Spleen (tissue), 11 donors: ENCODE measurements around the gene TUBGCP6. TPM values are rescaled to one million over a fixed set of nuclear protein-coding genes. Genes with fewer than 3 reads are reported as not detected.

Experiments
- DNase-seq: peaks from one replicate; pipeline ENCODE4 v3.0.0-alpha.2; 2020
- H3K27ac ChIP-seq, 8 donors: fragments of 200-600 bp; sonication (generic) in 7 of 8; 1 replicate in 4 of 8; 2 replicates in 4 of 8; pipeline versions ENCODE4 v1.5.0 to v1.8.0; 2016 to 2021; ENCODE audit warnings: inconsistent platforms in 4 of 8, mild to moderate bottlenecking in 4 of 8, moderate library complexity in 1 of 8
- H3K27me3 ChIP-seq, 7 donors: fragments of 200-600 bp; sonication (generic) in 6 of 7; replicated peaks in 1 of 7; 1 replicate in 4 of 7; 2 replicates in 3 of 7; pipeline versions ENCODE4 v1.5.0 to v1.8.0; 2016 to 2021; ENCODE audit warnings: inconsistent platforms in 3 of 7, mild to moderate bottlenecking in 1 of 7
- H3K36me3 ChIP-seq, 6 donors: fragments of 200-600 bp; sonication (generic) in 5 of 6; 1 replicate in 4 of 6; 2 replicates in 2 of 6; pipeline versions ENCODE4 v1.5.0 to v1.8.0; 2016 to 2021; ENCODE audit warnings: inconsistent platforms in 2 of 6
- H3K4me1 ChIP-seq, 6 donors: fragments of 200-600 bp; sonication (generic) in 5 of 6; 1 replicate in 3 of 6; 2 replicates in 3 of 6; pipeline versions ENCODE4 v1.5.0 to v1.8.0; 2016 to 2021; ENCODE audit warnings: inconsistent platforms in 3 of 6
- H3K4me3 ChIP-seq, 8 donors: fragments of 200-600 bp; sonication (generic) in 7 of 8; 1 replicate in 4 of 8; 2 replicates in 4 of 8; pipeline versions ENCODE4 v1.5.0 to v1.8.0; 2016 to 2021; ENCODE audit warnings: inconsistent platforms in 4 of 8, mild to moderate bottlenecking in 4 of 8, moderate library complexity in 2 of 8
- H3K9me3 ChIP-seq, 8 donors: fragments of 200-600 bp; sonication (generic) in 7 of 8; 1 replicate in 4 of 8; 2 replicates in 4 of 8; pipeline versions ENCODE4 v1.5.0 to v1.8.0; 2016 to 2021; ENCODE audit warnings: inconsistent platforms in 4 of 8
- POLR2A ChIP-seq, 3 donors: fragments of 450-650 bp; IDR thresholded peaks; one replicate each; pipeline ENCODE4 v1.5.1; 2017; ENCODE audit warnings: antibody characterized with exemption in 3 of 3, mild to moderate bottlenecking in 1 of 3
- POLR2AphosphoS5 ChIP-seq, 3 donors: sonication (generic); formaldehyde crosslinking; IDR thresholded peaks; one replicate each; pipeline ENCODE4 v1.5.1; 2017; ENCODE audit warnings: antibody characterized with exemption in 3 of 3
- WGBS, 5 donors: extraction: QIAGEN DNeasy Blood & Tissue Kit in 3 of 5; methylation state at CpG; one replicate each; pipeline versions ENCODE4 v1.1.5 to v1.1.7; 2013 to 2018; 5-methylcytosine and 5-hydroxymethylcytosine counted together
- intact Hi-C: fragments of 100-400 bp; cut with DNase I; formaldehyde crosslinking; loops from one replicate; pipeline ENCODE4 v1.15.0; 2023; ENCODE audit warnings: low total_unique reads
- polyA plus RNA-seq, 3 donors: library from polyadenylated mRNA; stranded (reverse); fragments of 200-250 nt; gene quantifications; one replicate each; pipeline ENCODE4 v1.2.1, GENCODE V29; 2013
- total RNA-seq, 7 donors: library from RNA; depleted of rRNA in 3 of 7; stranded (reverse); fragments of >200 nt in 3 of 7; fragmentation: NEBNext Ultra II Directional in 4 of 7; extraction: Animal tissue kit (Norgen Biotek cat#: 25700) in 4 of 7; gene quantifications; one replicate each; pipeline versions ENCODE4 v1.1.0 to v1.2.1, GENCODE V29; 2016 to 2021
- TF ChIP-seq, protein P1 (sequence below), 11 experiments: fragments of 200-600 bp in 7 of 11; fragments of 450-650 bp in 4 of 11; sonication (generic) in 4 of 11; IDR thresholded peaks in 8 of 11; conservative IDR thresholded peaks in 3 of 11; 1 replicate in 7 of 11; 2 replicates in 4 of 11; pipeline versions ENCODE4 v1.4.0 to v1.8.0; 2016 to 2021; ENCODE audit warnings: antibody characterized with exemption in 11 of 11, inconsistent platforms in 4 of 11, mild to moderate bottlenecking in 1 of 11
- donor health status: healthy with polysubstance abuse.
- donor health status: DM: no; HTN: no; CAD: no; lungs with moderate emphysema.
- donor health status: DM: no; HTN: no; CAD: no.
- donor health status: Bipolar disorder and iron deficiency.
- donor health status: healthy.
- donor health status: DM: no; HTN: no; CAD: no.
- donor health status: DM: yes; HTN: yes; CAD: no.

Gene TUBGCP6
- total and polyA plus RNA-seq, 10 donors = 36.0 to 98.0 (median 69.3) TPM

DNA sequence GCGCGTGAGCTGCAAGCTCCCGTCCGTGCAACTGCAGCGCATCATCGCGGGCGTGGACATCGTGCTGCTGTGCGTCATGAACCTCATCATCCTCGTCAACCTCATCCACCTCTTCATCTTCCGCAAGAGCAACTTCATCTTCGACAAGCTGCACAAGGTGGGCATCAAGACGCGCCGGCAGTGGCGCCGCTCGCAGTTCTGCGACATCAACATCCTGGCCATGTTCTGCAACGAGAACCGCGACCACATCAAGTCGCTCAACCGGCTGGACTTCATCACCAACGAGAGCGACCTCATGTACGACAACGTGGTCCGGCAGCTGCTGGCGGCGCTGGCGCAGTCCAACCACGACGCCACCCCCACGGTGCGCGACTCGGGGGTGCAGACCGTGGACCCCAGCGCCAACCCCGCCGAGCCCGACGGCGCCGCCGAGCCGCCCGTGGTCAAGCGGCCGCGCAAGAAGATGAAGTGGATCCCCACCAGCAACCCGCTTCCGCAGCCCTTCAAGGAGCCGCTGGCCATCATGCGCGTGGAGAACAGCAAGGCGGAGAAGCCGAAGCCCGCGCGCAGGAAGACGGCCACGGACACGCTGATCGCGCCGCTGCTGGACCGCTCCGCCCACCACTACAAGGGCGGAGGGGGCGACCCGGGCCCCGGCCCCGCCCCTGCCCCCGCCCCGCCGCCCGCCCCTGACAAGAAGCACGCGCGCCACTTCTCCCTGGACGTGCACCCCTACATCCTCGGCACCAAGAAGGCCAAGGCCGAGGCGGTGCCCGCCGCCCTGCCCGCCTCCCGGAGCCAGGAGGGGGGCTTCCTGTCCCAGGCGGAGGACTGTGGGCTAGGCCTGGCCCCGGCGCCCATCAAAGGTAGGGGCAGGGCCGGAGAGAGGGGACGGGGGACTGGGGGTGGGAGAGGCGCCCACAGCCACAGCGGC is 67.0 kb downstream of the TUBGCP6 start:
- Histone ChIP-seq H3K9me3 (no peaks in the 10 kb centered on the region), H3K4me1 (peaks cover 0 to 36% (median 14%) of the 10 kb centered on the region in 6 donors), H3K4me3 (no peak overlapping the region), H3K27ac (peak overlapping the region in 1 of 8 donors; percentile 2), H3K27me3 (peaks cover 0 to 72% (median 24%) of the 10 kb centered on the region in 7 donors), H3K36me3 (no peaks in the 10 kb centered on the region)
- intact Hi-C loops = no loop called here
- WGBS, 5 donors = 54 to 80% (median 72%) methylated on average over 54 to 98 of the region's 98 CpGs
- no peak for TF ChIP-seq POLR2A (IDR thresholded peaks at IDR 0.05)
- TF ChIP-seq POLR2AphosphoS5 (IDR thresholded peaks at IDR 0.05) = peak; percentile 53 to 82 (median 69)
- DNase-seq = peak; percentile 81

- intact Hi-C loops = no loop called here
- peak; percentile 74 for DNase-seq
- 95 to 97% (median 96%) methylated on average over 76 of the region's 76 CpGs for WGBS, 5 donors
- H3K9me3 ChIP-seq = no peaks in the 10 kb centered on the region
- H3K27me3 ChIP-seq = peaks cover 0 to 80% (median 29%) of the 10 kb centered on the region in 7 donors
- H3K4me1 ChIP-seq = peaks cover 0 to 44% (median 14%) of the 10 kb centered on the region in 6 donors
- TF ChIP-seq, protein P1, sequence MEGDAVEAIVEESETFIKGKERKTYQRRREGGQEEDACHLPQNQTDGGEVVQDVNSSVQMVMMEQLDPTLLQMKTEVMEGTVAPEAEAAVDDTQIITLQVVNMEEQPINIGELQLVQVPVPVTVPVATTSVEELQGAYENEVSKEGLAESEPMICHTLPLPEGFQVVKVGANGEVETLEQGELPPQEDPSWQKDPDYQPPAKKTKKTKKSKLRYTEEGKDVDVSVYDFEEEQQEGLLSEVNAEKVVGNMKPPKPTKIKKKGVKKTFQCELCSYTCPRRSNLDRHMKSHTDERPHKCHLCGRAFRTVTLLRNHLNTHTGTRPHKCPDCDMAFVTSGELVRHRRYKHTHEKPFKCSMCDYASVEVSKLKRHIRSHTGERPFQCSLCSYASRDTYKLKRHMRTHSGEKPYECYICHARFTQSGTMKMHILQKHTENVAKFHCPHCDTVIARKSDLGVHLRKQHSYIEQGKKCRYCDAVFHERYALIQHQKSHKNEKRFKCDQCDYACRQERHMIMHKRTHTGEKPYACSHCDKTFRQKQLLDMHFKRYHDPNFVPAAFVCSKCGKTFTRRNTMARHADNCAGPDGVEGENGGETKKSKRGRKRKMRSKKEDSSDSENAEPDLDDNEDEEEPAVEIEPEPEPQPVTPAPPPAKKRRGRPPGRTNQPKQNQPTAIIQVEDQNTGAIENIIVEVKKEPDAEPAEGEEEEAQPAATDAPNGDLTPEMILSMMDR (IDR thresholded peaks at IDR 0.05 in 8 of 11, conservative IDR thresholded peaks at IDR 0.05 in 3 of 11) = no peak
- TF ChIP-seq POLR2A (IDR thresholded peaks at IDR 0.05) = no peak
- TF ChIP-seq POLR2AphosphoS5 (IDR thresholded peaks at IDR 0.05) = no peak
- no peak overlapping the region for H3K27ac ChIP-seq
- H3K4me3 ChIP-seq = no peak overlapping the region
- H3K36me3 ChIP-seq = no peaks in the 10 kb centered on the region
These were observed 67.8 kb downstream of the TUBGCP6 start for GRCh38 chr22:50176850-50177536.

DNA sequence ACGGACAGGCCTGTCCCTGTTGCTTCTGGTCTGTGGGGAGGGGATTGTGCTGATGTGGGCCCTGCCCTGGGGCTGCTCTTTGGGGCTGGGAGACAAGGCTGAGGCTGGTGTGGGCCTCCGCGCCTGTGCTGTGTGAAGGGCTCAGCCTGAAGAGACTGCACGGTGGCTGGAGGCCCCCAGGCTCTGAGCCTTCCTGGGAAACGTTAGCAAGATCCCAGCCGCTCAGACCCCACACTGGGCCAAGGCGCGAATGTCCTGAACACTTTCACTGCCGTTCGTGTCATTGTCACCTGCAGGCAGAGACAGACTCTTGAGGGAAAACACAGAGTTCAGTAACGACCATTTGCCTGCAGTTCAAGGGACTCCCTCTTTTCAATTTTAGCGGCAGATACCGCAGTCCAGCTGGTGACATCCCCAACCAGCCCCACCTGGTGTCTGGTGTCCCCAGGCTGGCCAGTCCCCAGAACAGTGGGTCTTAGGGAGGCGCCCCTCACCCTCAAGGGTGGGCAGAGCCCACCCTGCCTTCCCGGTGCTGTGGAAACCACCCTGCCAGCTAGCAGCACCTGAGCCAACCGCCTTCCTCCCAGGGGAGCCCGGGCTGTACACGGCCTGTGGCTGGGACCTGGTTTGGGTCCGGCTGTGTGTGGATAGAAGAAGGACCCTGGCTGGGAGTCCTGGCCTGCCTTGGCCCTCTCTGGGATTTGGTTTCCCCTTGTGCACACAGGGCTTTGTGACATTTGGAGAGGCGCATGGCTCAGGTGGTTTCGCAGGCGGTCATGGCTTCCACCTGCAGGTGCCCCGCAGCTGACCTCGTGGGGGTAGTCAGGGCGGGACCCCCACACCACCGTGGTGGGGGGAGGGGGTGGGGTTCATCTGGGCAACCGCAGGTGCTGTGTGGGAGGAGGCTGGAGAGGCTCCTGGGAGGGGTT is 68.6 kb downstream of the TUBGCP6 start:
- no peak for DNase-seq
- intact Hi-C loops = no loop called here
- Histone ChIP-seq H3K27me3 (peaks cover 0 to 88% (median 37%) of the 10 kb centered on the region in 7 donors), H3K4me3 (no peak overlapping the region), H3K36me3 (no peaks in the 10 kb centered on the region), H3K27ac (no peak overlapping the region), H3K4me1 (peaks cover 0 to 52% (median 16%) of the 10 kb centered on the region in 6 donors), H3K9me3 (no peaks in the 10 kb centered on the region)
- WGBS, 5 donors = 73 to 83% (median 77%) methylated on average over 18 to 27 of the region's 27 CpGs
- no peak for TF ChIP-seq POLR2A (IDR thresholded peaks at IDR 0.05)
- TF ChIP-seq, protein P1 (IDR thresholded peaks at IDR 0.05 in 8 of 11, conservative IDR thresholded peaks at IDR 0.05 in 3 of 11) = no peak
- no peak for TF ChIP-seq POLR2AphosphoS5 (IDR thresholded peaks at IDR 0.05)

- H3K4me3 ChIP-seq = no peak overlapping the region
- H3K27me3 ChIP-seq = peaks cover 0 to 89% (median 44%) of the 10 kb centered on the region in 7 donors
- WGBS, 5 donors = 81 to 98% (median 93%) methylated on average over 6 of the region's 6 CpGs
- H3K4me1 ChIP-seq = peaks cover 0 to 56% (median 22%) of the 10 kb centered on the region in 6 donors
- no peaks in the 10 kb centered on the region for H3K36me3 ChIP-seq
- DNase-seq = no peak
- H3K9me3 ChIP-seq = no peaks in the 10 kb centered on the region
- intact Hi-C loops = no loop called here
- TF ChIP-seq POLR2AphosphoS5 (IDR thresholded peaks at IDR 0.05) (no peak), POLR2A (IDR thresholded peaks at IDR 0.05) (no peak)
- TF ChIP-seq, protein P1 (IDR thresholded peaks at IDR 0.05 in 8 of 11, conservative IDR thresholded peaks at IDR 0.05 in 3 of 11) = no peak
- no peak overlapping the region for H3K27ac ChIP-seq
These were observed 69.7 kb downstream of the TUBGCP6 start for GRCh38 chr22:50175191-50175461.
